ENCODE measurements around the gene SYNJ2BP. TPM values are rescaled to one million over a fixed set of nuclear protein-coding genes. Genes with fewer than 3 reads are reported as not detected.
"Not testable (repeated sequence)": the region's sequence is repeated elsewhere in the genome, so short reads cannot be mapped to it uniquely, and the experiment has no call there.

The SYNJ2BP gene, protein sequence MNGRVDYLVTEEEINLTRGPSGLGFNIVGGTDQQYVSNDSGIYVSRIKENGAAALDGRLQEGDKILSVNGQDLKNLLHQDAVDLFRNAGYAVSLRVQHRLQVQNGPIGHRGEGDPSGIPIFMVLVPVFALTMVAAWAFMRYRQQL
- 14.5 and 16.8 TPM in 2 replicates for total RNA-seq (2014; rRNA removed; shearing (Covaris generic))

GRCh38 chr14:70416725-70417349 is at the start of gene SYNJ2BP:
TSS of gene SYNJ2BP (minus strand) at chr14:70417090. CDS start at chr14:70416963, 127 bp downstream.
- peak within 1 kb of the TSS; percentile 66 for H3K4me3 ChIP-seq (ENCODE audit: insufficient read depth, low read depth, low read length)
- peak; percentile 66 for DNase-seq
- H3K27me3 ChIP-seq (ENCODE audit: control insufficient read depth, insufficient read depth, low read length) = no peaks in the 10 kb centered on the region
- no peaks in the 10 kb centered on the region for H3K36me3 ChIP-seq (replicated peaks; ENCODE audit: control insufficient read depth, insufficient read depth, low read length)

DNA sequence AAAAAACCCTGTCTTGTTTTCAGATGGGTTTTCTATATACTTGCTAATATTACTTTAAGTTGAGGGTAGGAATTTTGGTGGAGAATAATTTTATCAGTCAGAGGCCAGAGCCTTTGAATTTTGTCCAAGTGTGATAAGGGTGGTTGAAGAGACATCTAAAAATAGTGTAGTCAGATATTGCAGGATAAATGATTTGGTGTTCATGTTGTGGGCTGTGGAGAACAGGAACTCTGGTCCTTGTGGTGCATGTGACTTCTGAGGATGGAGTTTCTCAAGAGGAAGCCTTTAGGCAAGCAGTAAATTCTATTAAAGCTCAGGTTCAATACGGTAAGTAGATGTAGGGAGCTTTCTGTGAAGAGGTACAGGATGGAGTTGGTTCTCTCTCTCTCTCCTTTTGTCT is 37.8 kb upstream of the SYNJ2BP start:
- H3K36me3 ChIP-seq (replicated peaks; ENCODE audit: control insufficient read depth, insufficient read depth, low read length) = no peaks in the 10 kb centered on the region
- H3K27me3 ChIP-seq (ENCODE audit: control insufficient read depth, insufficient read depth, low read length) = no peaks in the 10 kb centered on the region
- DNase-seq = no peak
- H3K4me3 ChIP-seq (ENCODE audit: insufficient read depth, low read depth, low read length) = no peak overlapping the region

GRCh38 chr14:70451874-70452273 is 35.0 kb upstream of the SYNJ2BP start, which contains the start of gene ADAM21:
TSS of gene ADAM21 (plus strand) at chr14:70452174. CDS start at chr14:70457500, 5,326 bp downstream.
- H3K36me3 ChIP-seq (replicated peaks; ENCODE audit: control insufficient read depth, insufficient read depth, low read length) = no peaks in the 10 kb centered on the region
- H3K27me3 ChIP-seq (ENCODE audit: control insufficient read depth, insufficient read depth, low read length) = no peaks in the 10 kb centered on the region
- no peak within 1 kb of the TSS for H3K4me3 ChIP-seq (ENCODE audit: insufficient read depth, low read depth, low read length)
- DNase-seq = no peak

DNA sequence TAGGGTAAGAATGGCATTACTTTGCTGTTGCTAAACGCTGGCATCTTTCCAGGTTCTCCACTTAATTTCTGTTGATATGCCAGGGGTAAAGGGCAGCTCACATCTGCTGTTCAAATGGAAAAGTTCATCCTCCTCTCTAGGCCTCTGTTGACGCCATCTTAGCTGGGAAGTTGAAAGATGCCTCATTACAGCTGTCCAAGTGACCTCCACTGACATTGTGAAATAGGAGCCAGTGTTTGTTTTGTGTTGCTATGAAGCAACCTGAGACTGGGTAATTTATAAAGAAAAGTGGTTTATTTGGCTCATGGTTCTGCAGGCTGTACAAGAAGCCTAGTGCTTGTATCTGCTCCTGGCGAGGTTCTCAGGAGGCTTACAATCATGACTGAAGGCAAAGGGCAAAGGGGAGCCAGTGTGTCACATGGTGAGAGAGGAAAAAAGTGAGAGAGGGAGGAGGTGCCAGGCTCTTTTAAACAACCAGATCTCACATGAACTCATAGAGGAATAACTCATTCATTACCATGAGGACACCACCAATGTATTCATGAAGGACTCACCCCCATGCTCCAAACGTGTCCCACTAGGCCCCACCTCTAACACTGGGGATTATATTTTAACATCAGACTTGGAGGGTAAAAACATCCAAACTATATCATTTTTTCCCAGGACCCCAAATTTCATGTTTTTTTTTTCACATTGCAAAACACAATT is 31.9 kb upstream of the SYNJ2BP start:
- no peaks in the 10 kb centered on the region for H3K36me3 ChIP-seq (replicated peaks; ENCODE audit: control insufficient read depth, insufficient read depth, low read length)
- no peak for DNase-seq

DNA sequence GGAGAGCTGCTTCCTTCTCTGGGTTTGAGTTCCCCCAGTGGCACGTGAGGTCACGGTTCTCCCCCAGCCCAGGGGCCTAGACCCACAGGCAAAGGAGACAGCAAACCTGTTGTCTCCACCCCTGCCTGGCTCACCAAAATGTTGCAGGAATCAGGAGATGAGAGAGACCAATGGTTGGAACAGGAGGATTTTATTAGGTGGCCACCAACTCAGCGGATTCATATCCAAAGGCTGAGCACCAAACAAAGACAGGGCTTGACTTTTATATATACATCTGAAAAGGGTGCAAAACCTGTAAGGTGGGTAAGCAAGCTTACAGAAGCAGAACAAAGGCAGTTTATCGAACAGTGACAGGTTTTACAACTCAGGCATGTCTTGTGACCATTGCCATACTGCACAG is 25.9 kb upstream of the SYNJ2BP start:
- no peak for DNase-seq
- H3K36me3 ChIP-seq (replicated peaks; ENCODE audit: control insufficient read depth, insufficient read depth, low read length) = no peaks in the 10 kb centered on the region
- no peak overlapping the region for H3K4me3 ChIP-seq (ENCODE audit: insufficient read depth, low read depth, low read length)
- no peaks in the 10 kb centered on the region for H3K27me3 ChIP-seq (ENCODE audit: control insufficient read depth, insufficient read depth, low read length)

More for the DNA sequence above, 31.9 kb upstream of the SYNJ2BP start:
- H3K27me3 ChIP-seq (ENCODE audit: control insufficient read depth, insufficient read depth, low read length) = no peaks in the 10 kb centered on the region
- no peak overlapping the region for H3K4me3 ChIP-seq (ENCODE audit: insufficient read depth, low read depth, low read length)

DNA sequence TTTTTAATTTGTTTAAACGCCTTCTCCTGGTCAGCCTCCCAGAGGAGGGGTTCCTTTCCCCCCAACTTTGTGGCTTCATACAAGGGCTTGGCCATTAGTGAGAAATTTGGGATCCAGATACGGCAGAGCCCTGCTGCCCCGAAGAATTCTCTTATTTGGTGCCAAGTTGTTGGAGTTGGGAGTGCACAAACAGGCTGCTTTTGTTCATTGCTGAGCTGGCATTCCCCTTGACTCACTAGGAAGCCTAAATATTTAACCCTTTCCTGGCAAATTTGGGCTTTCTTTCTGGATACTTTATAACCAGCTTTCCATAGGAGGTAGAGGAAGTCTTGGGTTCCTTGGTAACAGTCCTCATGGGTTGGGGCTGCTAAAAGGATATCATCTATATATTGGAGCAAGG is 24.8 kb upstream of the SYNJ2BP start:
- DNase-seq = no peak
- Histone ChIP-seq H3K27me3 (ENCODE audit: control insufficient read depth, insufficient read depth, low read length) (no peaks in the 10 kb centered on the region), H3K36me3 (replicated peaks; ENCODE audit: control insufficient read depth, insufficient read depth, low read length) (no peaks in the 10 kb centered on the region), H3K4me3 (ENCODE audit: insufficient read depth, low read depth, low read length) (no peak overlapping the region)

GRCh38 chr14:70436867-70437266 is 20.0 kb upstream of the SYNJ2BP start:
- Histone ChIP-seq H3K27me3 (ENCODE audit: control insufficient read depth, insufficient read depth, low read length) (no peaks in the 10 kb centered on the region), H3K4me3 (ENCODE audit: insufficient read depth, low read depth, low read length) (no peak overlapping the region), H3K36me3 (replicated peaks; ENCODE audit: control insufficient read depth, insufficient read depth, low read length) (no peaks in the 10 kb centered on the region)
- no peak for DNase-seq

GRCh38 chr14:70426555-70426954 is 9.7 kb upstream of the SYNJ2BP start:
- H3K27me3 ChIP-seq (ENCODE audit: control insufficient read depth, insufficient read depth, low read length); DNase-seq: not testable (repeated sequence)

GRCh38 chr14:70425354-70425753 is 8.5 kb upstream of the SYNJ2BP start:
- Histone ChIP-seq H3K36me3 (replicated peaks; ENCODE audit: control insufficient read depth, insufficient read depth, low read length) (no peaks in the 10 kb centered on the region), H3K27me3 (ENCODE audit: control insufficient read depth, insufficient read depth, low read length) (no peaks in the 10 kb centered on the region), H3K4me3 (ENCODE audit: insufficient read depth, low read depth, low read length) (no peak overlapping the region)
- DNase-seq = no peak

More at GRCh38 chr14:70426555-70426954, 9.7 kb upstream of the SYNJ2BP start:
- H3K4me3 ChIP-seq (ENCODE audit: insufficient read depth, low read depth, low read length); H3K36me3 ChIP-seq (replicated peaks; ENCODE audit: control insufficient read depth, insufficient read depth, low read length): not testable (repeated sequence)

- no peak for DNase-seq
- no peaks in the 10 kb centered on the region for H3K36me3 ChIP-seq (replicated peaks; ENCODE audit: control insufficient read depth, insufficient read depth, low read length)
- H3K27me3 ChIP-seq (ENCODE audit: control insufficient read depth, insufficient read depth, low read length) = no peaks in the 10 kb centered on the region
- H3K4me3 ChIP-seq (ENCODE audit: insufficient read depth, low read depth, low read length) = no peak overlapping the region
Measured at GRCh38 chr14:70422538-70422937, 5.6 kb upstream of the SYNJ2BP start.

GRCh38 chr14:70419270-70419931 is 2.5 kb upstream of the SYNJ2BP start:
- H3K27me3 ChIP-seq (ENCODE audit: control insufficient read depth, insufficient read depth, low read length); H3K36me3 ChIP-seq (replicated peaks; ENCODE audit: control insufficient read depth, insufficient read depth, low read length); DNase-seq; H3K4me3 ChIP-seq (ENCODE audit: insufficient read depth, low read depth, low read length): not testable (repeated sequence)

GRCh38 chr14:70416338-70416724 is 559 bp downstream of the SYNJ2BP start:
- Histone ChIP-seq H3K4me3 (ENCODE audit: insufficient read depth, low read depth, low read length) (peak overlapping the region; percentile 66), H3K36me3 (replicated peaks; ENCODE audit: control insufficient read depth, insufficient read depth, low read length) (no peaks in the 10 kb centered on the region), H3K27me3 (ENCODE audit: control insufficient read depth, insufficient read depth, low read length) (no peaks in the 10 kb centered on the region)
- no peak for DNase-seq

GRCh38 chr14:70415788-70416187 is 1.1 kb downstream of the SYNJ2BP start:
- Histone ChIP-seq H3K27me3 (ENCODE audit: control insufficient read depth, insufficient read depth, low read length) (no peaks in the 10 kb centered on the region), H3K36me3 (replicated peaks; ENCODE audit: control insufficient read depth, insufficient read depth, low read length) (no peaks in the 10 kb centered on the region), H3K4me3 (ENCODE audit: insufficient read depth, low read depth, low read length) (peak overlapping the region; percentile 66)
- no peak for DNase-seq

DNA sequence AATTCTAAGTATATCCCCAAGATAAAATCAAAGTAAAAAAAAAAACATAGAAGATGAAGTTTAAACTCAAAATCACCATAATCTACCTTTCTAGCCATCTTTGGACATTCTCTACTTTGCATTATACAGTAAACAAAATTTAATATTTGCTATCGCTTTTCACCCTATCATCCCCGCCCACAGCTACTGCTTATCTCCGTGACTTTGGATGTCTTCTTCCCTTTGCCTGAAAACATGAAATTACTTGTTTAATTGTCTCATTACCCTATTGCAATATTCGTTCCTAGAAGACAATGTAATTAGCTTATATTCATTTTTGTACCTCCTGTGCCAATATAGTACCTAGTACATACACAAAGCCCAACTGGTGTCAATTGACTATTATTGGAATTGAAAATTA is 9.3 kb downstream of the SYNJ2BP start:
- no peaks in the 10 kb centered on the region for H3K27me3 ChIP-seq (ENCODE audit: control insufficient read depth, insufficient read depth, low read length)

GRCh38 chr14:70406216-70406615 is 10.7 kb downstream of the SYNJ2BP start:
- not testable (repeated sequence) for H3K4me3 ChIP-seq (ENCODE audit: insufficient read depth, low read depth, low read length); H3K36me3 ChIP-seq (replicated peaks; ENCODE audit: control insufficient read depth, insufficient read depth, low read length); H3K27me3 ChIP-seq (ENCODE audit: control insufficient read depth, insufficient read depth, low read length); DNase-seq

More for the DNA sequence above, 9.3 kb downstream of the SYNJ2BP start:
- no peaks in the 10 kb centered on the region for H3K36me3 ChIP-seq (replicated peaks; ENCODE audit: control insufficient read depth, insufficient read depth, low read length)
- no peak overlapping the region for H3K4me3 ChIP-seq (ENCODE audit: insufficient read depth, low read depth, low read length)
- no peak for DNase-seq
